HK-2 (cell line): ENCODE results near the gene BMP10.

Experiments used
- DNase-seq: peaks from one replicate; pipeline ENCODE4 v3.0.0-alpha.2; 2018; ENCODE audit not compliant: unreplicated experiment

BMP10 gene, protein sequence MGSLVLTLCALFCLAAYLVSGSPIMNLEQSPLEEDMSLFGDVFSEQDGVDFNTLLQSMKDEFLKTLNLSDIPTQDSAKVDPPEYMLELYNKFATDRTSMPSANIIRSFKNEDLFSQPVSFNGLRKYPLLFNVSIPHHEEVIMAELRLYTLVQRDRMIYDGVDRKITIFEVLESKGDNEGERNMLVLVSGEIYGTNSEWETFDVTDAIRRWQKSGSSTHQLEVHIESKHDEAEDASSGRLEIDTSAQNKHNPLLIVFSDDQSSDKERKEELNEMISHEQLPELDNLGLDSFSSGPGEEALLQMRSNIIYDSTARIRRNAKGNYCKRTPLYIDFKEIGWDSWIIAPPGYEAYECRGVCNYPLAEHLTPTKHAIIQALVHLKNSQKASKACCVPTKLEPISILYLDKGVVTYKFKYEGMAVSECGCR

DNA sequence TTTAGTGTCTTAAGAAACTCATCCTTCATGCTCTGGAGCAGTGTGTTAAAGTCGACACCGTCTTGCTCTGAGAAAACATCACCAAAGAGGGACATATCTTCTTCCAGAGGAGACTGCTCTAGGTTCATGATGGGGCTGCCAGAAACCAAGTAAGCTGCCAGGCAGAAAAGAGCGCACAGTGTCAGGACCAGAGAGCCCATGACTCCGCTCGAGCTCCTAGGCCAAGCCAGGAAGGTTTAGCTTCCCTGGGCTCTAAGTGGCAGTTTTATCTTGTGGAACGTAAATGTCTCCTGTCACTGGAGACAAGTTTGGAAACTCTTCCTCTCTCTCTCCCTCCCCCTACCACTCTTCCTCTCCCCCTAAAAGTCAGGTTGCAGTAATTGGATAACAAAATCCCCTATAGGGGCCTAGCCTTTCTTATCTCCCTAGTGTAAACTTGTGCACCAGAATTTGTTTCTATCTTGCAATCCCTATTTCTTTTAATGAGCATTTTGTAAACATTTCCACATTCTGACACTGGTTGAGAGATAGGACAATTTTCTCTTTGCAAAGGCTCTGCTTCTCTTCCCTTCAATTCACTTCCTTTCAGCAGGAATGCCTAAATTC, at the start of gene BMP10:
Gene BMP10 (minus strand): TSS at position 239 of the 606 bp plus-strand sequence. CDS start 39 bp downstream, at position 200.
- no peak for DNase-seq

DNA sequence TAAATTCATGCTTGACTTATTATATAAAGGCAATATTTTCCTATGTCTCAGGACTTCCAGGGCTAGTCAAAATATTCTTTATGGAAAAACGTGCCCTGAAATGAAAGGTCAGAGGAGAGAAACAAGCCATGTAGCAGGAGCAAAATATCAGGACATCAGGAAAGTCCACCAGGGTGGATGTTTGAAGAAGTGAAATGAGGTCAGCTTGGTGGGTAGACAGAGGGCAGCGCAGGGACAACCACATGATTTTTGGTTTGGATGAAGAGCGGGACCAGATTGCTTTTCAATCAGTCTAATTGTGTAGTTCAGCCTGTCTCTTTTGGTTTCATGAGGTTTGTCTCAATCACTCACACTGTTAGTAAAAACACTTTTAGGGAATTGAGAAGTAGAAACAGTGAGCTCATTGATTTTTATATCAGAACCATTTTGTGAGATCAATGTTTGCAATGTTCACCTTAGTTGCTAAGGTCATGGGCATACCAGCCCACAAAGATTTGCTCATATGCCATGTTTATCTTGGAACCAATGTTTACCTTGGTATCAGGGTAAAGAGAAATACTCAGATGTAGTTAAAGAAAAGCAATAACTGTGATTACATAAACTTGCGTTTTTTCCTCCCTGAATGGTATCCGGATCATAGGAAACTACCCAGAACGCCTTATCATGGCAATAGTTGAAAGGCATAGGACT, 49.4 kb upstream of the BMP10 start:
- DNase-seq: no peak

DNA sequence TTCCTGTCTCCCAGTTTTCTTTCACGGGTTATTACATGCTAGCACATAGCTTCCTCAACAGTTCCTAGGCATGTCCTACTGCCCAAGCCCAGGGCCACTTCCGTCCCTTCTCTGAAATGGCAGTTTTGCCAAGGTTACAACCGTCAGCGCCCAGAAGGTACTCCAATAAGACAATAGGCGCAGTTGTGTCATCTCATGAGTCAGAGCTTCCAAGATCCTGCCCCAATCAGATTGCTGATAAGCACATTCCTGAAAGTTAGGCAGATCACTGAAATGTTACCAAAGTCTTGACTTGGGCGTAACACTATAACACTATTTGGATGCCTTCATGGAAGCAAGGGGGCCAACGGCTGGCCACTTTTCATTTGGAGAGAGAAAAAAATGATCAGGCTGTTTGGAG, 47.3 kb upstream of the BMP10 start:
- DNase-seq: no peak

DNA sequence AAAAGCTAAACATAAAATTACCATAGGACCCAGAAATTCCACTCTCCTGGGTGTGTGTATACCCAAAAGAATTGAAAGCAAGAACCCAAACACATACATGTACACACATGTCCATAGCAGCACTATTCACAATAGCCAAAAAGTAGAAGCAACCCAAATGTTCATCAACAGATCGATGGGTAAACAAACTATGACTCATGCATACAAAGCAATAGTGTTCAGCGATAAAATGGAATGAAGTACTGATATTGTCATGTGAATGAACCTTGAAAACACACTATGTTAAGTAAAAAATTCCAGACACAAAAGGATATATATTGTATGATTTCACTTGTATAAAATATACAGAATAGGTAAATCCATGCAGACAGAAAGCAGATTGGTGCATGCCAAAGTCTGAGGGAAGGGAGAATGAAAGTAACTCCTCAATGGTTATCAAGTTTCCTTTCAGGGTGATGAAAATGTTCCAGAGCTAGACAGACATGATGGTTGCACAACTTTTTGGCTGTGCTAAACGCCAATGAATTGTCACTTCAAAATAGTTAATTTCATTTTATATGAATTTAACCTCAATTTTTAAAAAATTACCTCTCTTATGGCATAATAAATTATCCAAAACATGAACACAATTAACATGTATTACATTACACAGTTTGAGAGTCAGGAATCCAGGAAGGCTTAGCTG, 46.0 kb upstream of the BMP10 start:
- DNase-seq: no peak

DNA sequence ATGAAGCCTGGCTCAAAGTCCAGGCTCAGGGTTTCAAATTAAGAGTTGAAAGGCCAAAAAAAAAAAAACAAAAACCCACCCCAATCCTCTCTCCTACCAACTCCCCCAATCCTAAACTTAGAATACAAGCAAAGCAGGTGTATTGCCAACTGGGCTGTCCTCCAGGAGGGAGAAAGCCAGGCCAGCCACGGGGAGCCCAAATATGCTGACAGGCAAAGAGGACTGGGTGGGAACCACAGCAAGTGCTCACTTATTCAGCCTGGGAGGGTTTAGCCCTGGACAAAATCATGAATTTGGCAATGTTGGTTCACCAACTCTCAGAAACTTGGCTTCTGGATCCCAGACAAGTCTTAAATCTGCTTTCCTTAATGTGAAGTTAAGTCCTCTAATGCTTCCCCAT, 45.0 kb upstream of the BMP10 start:
- DNase-seq: no peak

DNA sequence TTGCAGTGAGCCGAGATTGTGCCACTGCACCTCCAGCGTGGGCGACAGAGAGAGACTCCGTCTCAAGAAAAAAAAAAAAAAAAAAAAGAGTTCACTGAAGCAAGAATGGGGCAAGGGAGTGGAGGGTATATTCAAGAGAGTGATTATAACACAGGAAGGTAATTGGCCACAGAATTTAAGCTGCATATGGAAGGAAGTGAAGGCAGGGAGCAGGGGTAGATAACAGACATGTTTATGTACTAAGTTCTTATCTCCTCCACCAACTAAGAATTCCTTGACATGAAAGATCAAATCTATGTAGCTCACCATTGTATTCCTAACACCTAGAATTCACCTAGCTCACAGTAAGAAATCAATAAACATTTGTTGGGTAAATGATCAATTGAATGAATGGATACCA, 44.2 kb upstream of the BMP10 start:
- no peak for DNase-seq

DNA sequence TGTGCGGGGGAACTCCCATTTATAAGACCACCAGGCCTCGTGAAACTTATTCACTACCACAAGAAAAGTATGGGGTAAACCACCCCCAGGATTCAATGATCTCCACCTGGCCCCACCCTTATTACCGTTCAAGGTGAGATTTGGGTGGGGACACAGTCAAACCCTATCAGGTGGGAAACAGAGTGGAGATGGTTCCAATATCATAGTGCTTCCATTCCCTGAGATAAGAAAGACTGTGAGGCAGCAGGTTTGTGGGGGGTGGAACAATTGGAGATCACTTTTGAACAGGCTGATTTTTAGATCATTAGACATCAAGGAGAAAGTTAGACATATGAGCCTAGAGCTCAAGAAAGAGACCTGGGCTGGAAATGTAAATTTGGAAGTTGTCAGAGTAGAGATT, 42.2 kb upstream of the BMP10 start:
- DNase-seq: no peak

DNA sequence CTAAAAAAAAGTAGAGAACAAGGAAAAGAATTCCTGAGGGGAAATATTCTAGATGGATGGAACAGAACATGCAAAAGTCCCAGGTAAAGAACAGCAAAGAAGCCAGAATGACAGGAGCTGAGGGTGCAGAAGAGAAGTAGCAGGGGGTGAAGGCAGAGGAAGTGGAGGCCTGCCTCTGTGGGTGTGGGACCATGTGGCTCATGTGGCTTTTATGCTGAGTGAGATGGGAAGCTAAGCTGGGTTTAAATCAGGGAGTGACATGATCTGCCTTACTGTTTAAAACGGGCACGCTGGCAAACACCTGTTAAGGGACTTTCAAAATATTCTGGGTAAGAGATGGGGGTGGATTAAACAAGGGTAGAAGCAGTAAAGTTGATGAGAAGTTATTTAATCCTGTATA, 41.5 kb upstream of the BMP10 start:
- no peak for DNase-seq

DNA sequence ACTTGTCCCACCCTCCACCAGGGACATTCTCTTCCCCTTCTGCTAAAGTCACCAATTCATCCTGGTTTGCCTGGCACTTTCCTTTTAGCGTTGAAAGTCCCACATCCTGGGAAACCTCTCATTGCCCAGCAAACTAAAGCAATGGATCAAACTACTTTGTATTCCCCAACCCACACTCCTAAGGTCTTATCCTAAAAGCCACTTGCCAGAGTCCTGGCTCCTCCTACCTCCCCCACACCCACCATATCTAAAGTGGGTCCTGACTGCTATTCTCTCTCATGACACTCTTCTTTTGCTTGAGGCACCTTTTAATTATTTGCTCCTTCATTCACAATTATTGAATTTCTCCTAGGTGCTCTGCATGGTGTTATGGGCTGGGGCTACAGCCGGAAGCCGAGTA, 40.9 kb upstream of the BMP10 start:
- DNase-seq: no peak

DNA sequence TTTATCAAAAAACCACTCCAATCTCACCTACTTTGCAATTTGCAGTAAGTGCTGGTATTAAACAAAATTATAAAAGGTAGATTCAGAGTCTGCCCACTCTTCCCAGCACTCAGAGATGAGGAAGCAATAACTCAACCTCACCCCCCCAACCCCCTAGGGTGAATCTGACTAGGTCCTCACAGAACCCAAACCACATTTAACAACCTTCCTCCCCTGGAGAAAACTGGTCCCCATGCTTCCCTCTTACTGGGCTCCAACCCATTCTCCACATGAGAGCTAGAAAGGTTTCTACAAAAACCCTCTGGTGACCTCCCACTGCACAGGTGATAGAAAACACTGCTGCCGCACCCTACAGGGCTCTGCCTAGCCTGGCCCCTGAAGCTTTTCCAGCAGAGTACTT, 40.5 kb upstream of the BMP10 start:
- no peak for DNase-seq

DNA sequence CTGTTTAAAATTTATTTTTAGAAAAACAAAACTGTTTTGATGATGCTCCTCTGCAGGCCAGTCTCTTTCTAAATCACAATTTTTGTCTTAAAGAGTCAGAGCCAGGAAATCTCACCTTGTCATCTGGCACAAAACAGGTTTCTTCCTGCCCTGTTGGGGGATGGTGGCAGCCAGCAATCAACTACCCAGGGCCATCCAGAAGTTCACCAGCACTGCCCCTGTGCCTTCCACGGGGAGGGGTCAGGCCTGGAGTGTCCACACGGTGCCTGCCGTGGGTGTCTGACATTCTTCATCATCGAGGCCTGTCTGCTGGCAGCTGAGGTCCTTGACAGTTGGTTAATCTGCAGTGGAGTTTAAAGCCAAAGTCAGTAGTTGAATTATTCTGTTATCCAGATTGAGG, 40.0 kb upstream of the BMP10 start:
- DNase-seq: no peak

DNA sequence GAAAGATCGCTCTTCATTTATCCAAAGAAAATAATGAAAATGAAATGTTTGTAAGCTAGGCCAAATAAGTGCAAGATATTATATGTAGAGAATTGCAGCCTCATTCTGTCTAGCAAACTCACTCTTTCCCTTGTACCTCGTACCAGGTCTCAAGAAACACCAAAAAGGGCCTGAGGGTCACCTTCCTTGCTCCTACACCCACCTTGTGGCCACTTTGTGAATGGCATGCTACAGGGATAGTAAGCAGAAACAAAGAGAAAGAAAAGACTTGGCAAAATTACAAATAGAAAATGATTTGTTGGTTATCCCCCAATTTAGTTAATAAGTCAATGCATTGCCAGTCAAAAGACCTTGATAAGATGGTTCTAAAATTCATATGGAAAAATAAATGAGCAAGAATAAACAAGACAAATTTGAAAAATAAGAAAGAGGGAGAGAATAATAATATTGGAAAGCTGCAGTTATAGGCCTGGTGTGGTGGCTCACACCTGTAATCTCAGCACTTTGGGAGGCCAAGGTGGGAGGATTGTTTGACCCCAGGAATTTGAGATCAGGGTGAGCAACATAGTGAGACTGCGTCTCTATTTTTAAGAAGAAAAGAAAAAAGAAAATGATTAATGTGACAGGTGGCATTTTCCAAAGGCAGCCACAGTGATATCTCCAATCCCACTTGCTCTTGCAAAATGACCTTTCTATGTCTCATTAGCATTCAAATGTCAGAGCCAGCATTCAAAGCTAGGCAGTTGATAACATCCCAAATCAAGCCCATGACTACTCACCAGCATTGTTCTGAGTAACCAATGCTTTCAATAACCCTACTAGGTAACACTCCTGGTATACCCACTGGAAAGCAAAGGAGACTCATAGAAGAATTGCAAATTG, 38.8 kb upstream of the BMP10 start:
- DNase-seq: peak; percentile 39

DNA sequence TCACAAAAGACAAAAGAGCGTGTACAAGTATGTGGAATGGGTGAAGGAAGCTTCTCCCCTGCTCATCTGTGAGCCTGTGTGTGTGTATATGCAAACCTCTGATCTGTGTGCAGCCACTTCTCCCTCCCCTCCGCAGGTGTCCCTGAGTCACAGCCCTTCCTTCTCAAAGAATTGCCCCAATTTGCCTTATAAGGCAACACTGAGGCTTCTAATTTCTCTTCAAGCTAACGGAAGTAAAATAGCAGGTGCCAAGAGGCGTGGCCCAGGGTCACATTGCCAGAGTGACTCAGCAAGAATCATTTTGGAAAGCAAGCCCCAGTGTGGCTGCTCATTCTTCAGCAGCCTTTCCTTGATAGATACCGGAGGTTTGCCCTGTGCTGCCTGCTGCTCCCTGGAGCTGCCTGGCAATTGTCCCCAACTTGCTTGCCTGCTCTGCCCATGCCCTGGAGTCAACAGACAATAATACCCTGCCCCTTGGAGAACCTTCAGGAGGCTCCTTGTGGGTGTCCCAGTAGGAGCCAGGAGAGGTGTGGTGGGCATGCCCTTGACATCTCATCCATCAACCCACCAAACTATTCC, 37.3 kb upstream of the BMP10 start:
- peak; percentile 26 for DNase-seq

DNA sequence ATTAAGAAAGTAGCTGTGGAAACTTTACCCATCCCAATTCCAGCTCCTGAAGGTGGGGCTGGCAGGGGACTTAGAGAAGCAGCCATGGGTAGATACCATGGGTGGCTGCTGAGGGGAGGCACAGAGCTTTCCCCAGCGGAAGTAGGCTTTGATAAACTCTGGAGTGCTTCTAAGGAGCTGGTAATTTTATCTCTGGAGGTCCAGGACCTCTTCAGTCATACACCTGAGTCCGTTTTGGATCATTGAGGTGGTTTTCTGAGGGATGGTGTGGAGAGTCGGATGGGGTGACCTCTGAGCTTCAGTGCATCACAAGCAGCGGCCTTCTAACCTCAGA, 36.7 kb upstream of the BMP10 start:
- DNase-seq: no peak

DNA sequence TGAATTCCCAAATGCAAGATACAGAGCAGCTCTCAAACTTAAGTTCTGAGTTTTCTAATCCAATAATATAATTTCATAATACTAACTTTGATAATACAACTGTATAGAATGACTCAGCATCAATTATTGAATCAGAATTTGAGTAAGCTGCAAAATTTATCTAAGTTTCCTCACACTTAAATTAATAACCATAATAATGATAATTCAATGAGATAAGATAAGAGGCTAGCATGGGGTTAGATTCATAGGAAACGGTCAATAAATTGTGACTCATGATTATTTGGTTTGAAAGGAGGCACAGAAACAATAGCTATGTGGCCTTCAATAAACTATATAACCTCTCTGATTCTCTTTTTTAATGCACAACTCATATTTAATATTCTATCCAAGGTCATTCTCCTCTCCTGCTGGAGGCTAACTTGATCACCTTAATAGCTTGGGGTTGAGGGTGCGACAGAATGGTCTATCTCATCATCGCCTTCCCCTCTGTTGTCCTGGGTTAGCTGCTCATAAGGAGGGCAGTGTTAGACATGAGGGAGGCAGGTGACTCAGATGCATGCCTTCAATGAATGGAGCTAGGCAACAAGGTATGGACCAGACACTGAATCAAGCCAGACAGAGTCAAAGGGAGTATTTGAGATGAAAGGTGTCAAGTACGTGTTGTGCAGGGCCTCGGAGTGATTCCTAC, 36.2 kb upstream of the BMP10 start:
- DNase-seq: no peak

DNA sequence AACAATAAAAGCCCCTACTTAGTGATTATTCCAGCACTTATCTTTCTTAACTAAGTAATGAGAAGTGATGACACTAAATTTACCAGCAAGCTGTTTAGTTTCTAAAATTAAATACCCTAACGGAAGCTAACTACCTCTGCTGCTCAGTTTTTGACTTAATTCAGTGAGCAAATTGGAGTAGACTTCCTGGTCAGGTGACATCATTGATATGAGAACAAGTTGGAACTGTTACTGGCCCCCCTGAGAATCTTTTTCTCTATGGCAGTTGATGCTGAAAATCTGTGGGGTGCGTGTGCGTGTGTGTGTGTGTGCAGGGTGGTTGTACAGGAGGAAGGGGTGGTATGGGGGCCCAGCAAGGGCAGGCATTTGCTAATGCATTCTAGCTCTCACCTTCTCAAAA, 35.5 kb upstream of the BMP10 start:
- no peak for DNase-seq

DNA sequence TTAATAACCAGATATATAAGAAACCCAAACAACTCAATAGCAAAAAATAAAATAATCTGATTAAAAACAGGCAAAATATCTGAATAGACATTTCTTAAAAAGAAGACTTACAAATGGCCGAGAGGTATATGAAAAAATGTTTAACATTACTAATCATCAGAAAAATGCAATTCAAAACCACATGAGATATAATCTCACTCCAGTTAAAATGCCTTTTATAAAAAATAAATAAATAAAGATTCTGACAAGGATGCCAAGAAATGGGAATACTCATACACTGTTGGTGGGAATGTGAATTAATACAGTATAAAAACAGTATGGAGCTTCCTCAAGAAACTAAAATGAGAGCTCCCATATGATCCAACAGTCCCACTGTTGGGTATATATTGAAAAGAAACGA, 33.9 kb upstream of the BMP10 start:
- no peak for DNase-seq

DNA sequence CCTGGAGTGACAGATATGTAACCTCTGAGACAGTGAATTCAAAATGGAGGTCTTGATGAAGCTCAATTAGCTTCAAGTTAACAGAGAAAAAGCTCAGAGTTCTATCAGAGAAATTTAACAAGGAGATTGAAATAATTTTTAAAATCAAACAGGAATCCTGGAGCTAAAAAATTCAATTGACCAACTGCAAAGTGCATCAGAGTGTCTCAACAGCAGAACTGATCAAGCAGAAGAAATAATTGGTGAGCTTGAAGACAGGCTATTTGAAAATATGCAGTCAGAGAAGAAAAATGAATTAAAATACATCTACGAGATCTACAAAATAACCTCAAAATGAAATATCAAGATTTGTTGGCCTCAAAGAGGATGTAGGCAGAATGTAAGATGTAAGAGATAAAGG, 30.4 kb upstream of the BMP10 start:
- no peak for DNase-seq

DNA sequence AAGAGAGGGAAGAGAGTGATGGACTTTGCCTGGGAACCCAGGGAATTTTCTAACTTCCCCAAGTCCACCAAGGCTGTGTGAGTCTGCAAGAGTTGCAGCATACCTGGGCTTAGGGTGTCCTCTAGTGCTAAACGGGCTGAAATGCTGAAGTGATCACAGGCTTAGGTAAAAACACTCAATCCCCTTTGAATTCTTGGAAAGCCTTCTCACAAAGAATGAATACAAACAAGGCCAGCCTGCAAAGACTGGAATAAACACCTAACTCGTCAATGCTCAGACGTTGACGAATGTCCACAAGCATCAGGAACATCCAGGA, 30.0 kb upstream of the BMP10 start:
- DNase-seq: no peak

DNA sequence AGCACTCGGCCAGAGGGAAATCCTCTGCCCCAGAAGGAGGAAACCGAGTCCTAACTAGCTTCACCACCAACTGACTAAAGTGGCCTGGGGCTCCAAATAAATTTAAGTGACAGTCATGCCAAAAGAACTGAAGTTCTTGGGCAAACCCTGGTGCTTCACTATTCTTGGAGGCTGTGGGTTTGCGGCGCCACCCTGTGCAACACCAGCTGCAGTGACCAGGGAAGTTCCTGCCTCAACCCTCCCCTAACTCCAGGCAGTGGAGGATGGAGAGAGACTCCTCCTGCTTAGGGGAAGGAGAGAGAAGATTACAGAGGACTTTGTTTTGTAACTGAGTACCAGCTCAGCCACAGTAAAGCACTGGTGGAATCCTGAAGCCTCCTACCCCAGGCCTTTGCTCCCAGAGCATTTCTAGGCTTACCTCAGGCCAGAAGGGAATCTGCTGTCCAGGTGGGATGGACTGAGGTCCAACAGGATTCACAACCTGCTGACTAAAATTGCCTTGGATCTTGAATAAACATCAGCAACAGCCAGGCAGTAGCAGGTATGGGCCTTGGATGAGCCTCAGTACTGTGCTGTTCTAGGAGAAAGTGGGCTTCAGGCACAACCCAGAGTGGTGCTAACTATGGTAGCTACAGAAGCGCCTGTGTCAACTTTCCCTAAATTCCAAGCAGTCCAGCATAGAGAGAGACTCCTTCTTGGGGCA, 29.4 kb upstream of the BMP10 start:
- DNase-seq: no peak
